ENCODE measurements around the gene RPS6KA1.

The RPS6KA1 gene

DNA sequence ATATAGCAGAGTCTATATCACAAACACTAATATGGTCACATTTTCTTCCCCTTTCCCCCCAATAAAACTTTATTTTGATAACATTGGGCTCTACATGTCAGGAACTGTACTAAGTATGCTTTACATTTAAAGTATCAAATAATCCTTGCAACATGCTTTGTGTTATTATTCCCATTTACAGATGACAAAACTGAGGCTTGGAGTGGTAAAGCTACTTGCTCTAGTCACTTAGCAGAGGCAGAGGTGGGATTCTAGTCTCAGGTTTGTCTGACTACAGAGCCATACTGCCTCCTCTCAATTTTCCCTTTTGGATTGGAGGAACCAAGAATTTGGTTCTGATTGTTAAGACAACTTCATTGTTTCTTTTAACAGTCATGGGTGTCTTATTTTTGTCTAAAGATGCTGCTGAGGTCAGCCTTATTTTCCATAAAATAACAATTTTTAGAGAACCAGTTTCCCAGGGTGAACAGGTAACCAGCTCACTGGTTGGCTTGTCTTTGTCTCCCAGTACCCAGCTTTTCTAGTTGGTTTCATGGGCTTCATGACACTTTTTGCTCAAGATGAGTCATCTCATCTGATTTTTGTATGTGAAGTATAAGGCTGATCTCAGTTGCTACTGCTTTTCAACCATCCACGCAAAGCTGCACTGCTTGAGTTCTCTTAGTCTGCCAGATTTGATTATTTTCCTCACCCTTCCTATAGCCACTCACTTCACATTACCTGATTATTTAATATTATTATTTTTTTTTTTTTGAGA lies 85.3 kb downstream of the RPS6KA1 start:
- TF ChIP-seq POLR2AphosphoS5 (IDR thresholded peaks at IDR 0.05; ENCODE audit: low read depth, low read length) (no peak), TAF1 (IDR thresholded peaks at IDR 0.05; ENCODE audit: borderline replicate concordance, insufficient read depth, low read length) (no peak), FOXP2 (optimal IDR thresholded peaks at IDR 0.05; ENCODE audit: borderline replicate concordance, extremely low read depth, extremely low read length, insufficient read depth) (no peak), SIN3A (IDR thresholded peaks at IDR 0.05; ENCODE audit: borderline replicate concordance, insufficient read depth, low read length) (no peak)
- TF ChIP-seq, protein P1, sequence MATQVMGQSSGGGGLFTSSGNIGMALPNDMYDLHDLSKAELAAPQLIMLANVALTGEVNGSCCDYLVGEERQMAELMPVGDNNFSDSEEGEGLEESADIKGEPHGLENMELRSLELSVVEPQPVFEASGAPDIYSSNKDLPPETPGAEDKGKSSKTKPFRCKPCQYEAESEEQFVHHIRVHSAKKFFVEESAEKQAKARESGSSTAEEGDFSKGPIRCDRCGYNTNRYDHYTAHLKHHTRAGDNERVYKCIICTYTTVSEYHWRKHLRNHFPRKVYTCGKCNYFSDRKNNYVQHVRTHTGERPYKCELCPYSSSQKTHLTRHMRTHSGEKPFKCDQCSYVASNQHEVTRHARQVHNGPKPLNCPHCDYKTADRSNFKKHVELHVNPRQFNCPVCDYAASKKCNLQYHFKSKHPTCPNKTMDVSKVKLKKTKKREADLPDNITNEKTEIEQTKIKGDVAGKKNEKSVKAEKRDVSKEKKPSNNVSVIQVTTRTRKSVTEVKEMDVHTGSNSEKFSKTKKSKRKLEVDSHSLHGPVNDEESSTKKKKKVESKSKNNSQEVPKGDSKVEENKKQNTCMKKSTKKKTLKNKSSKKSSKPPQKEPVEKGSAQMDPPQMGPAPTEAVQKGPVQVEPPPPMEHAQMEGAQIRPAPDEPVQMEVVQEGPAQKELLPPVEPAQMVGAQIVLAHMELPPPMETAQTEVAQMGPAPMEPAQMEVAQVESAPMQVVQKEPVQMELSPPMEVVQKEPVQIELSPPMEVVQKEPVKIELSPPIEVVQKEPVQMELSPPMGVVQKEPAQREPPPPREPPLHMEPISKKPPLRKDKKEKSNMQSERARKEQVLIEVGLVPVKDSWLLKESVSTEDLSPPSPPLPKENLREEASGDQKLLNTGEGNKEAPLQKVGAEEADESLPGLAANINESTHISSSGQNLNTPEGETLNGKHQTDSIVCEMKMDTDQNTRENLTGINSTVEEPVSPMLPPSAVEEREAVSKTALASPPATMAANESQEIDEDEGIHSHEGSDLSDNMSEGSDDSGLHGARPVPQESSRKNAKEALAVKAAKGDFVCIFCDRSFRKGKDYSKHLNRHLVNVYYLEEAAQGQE (IDR thresholded peaks at IDR 0.05; ENCODE audit: insufficient read depth in 1 of 2, low read depth in 2 of 2, low read length in 2 of 2) = no peak

DNA sequence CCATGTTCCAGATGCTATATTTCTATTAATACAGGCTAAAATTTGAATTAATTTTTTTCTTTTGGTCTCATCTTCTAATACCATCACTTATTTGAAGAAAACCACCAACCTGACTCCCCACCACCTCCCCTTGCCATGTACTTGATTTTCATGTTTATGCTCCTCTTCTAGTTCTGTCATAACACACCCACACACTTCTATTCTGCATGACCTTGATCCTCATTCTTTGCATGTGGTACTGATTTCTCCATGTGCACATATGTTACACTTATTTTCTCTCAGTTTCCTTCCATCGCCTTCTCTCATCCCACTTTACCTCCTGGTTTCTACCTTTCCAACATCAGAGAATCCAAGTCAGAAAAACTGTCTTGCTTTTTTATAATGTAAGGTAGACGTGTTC lies 87.3 kb downstream of the RPS6KA1 start:
- TF ChIP-seq FOXP2 (optimal IDR thresholded peaks at IDR 0.05; ENCODE audit: borderline replicate concordance, extremely low read depth, extremely low read length, insufficient read depth) (no peak), TAF1 (IDR thresholded peaks at IDR 0.05; ENCODE audit: borderline replicate concordance, insufficient read depth, low read length) (no peak), POLR2AphosphoS5 (IDR thresholded peaks at IDR 0.05; ENCODE audit: low read depth, low read length) (no peak), SIN3A (IDR thresholded peaks at IDR 0.05; ENCODE audit: borderline replicate concordance, insufficient read depth, low read length) (no peak)
- TF ChIP-seq, protein P1 (IDR thresholded peaks at IDR 0.05; ENCODE audit: insufficient read depth in 1 of 2, low read depth in 2 of 2, low read length in 2 of 2) = no peak

DNA sequence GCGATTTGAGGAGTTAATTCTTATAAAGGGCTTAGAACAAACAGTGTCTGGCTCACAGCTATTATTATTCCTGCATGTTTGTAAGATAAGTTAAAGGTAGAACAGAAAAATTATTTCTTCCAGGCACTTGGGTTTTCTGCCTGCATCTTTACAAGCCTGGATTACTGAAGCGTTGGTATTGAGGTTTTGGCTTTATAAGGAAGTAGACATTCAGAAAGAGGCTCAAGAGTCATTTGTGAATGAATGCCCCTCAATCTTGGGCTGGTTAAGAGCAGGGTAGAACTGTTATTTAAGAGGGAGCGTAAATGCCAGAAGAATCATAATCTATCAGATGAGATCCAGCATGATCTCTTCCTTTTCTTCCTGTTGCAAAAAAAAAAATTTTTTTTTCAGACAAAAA lies 89.0 kb downstream of the RPS6KA1 start:
- TF ChIP-seq, protein P1 (IDR thresholded peaks at IDR 0.05; ENCODE audit: insufficient read depth in 1 of 2, low read depth in 2 of 2, low read length in 2 of 2) = no peak
- TF ChIP-seq TAF1 (IDR thresholded peaks at IDR 0.05; ENCODE audit: borderline replicate concordance, insufficient read depth, low read length) = no peak
- TF ChIP-seq SIN3A (IDR thresholded peaks at IDR 0.05; ENCODE audit: borderline replicate concordance, insufficient read depth, low read length) = no peak
- TF ChIP-seq FOXP2 (optimal IDR thresholded peaks at IDR 0.05; ENCODE audit: borderline replicate concordance, extremely low read depth, extremely low read length, insufficient read depth) = no peak
- no peak for TF ChIP-seq POLR2AphosphoS5 (IDR thresholded peaks at IDR 0.05; ENCODE audit: low read depth, low read length)
